ENCODE data around the gene ADARB2.

DNA sequence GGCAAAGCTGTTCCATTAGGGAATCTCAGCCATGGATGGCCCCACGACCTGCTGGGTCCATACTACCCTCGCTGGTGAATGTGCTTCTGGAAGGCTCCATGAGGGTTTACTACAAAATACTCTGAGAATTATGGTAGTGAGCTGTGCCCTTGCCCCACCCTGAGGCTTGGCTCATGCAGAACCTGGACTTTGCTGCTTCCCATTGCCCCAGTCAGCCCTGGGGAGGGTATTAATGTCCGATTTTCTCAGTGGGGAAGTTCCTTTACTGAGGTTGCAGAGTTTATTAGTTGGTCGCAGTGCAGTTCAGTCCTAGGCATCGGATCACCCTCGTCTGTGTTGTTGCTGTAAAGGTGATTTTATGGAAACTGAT lies 371.0 kb downstream of the ADARB2 start:
- TF ChIP-seq, protein P1, sequence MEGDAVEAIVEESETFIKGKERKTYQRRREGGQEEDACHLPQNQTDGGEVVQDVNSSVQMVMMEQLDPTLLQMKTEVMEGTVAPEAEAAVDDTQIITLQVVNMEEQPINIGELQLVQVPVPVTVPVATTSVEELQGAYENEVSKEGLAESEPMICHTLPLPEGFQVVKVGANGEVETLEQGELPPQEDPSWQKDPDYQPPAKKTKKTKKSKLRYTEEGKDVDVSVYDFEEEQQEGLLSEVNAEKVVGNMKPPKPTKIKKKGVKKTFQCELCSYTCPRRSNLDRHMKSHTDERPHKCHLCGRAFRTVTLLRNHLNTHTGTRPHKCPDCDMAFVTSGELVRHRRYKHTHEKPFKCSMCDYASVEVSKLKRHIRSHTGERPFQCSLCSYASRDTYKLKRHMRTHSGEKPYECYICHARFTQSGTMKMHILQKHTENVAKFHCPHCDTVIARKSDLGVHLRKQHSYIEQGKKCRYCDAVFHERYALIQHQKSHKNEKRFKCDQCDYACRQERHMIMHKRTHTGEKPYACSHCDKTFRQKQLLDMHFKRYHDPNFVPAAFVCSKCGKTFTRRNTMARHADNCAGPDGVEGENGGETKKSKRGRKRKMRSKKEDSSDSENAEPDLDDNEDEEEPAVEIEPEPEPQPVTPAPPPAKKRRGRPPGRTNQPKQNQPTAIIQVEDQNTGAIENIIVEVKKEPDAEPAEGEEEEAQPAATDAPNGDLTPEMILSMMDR (IDR thresholded peaks at IDR 0.05): no peak
- TF ChIP-seq ZFX (IDR thresholded peaks at IDR 0.05; ENCODE audit: borderline replicate concordance): no peak
